HCT116 (cell line): ENCODE data around the gene AMER2. TPM values are rescaled to one million over a fixed set of nuclear protein-coding genes. Genes with fewer than 3 reads are reported as not detected.

Experiments
- ATAC-seq: fragments of 200-7000 bp; cut with Tn5 transposase; 2 replicates; pipeline ENCODE4 v1.9.1; 2020; ENCODE audit warnings: mild to moderate bottlenecking, moderate library complexity
- BruUV-seq: library from RNA; stranded (reverse); fragments of 400-500 nt; replicated peaks from 2 replicates; lab custom pipeline; 2021; lab: Mats Ljungman, UMichigan
- CTCF ChIA-PET: fragments of 300-600 bp; sonication (Branson Sonifier 250); formaldehyde crosslinking; loops from one replicate; lab custom pipeline; 2021; ENCODE audit warnings: antibody characterized with exemption; lab: Charles Lee
- POLR2A ChIA-PET: fragments of 300-600, 350-600 bp; sonication (Branson Sonifier 250); formaldehyde crosslinking; loops from one replicate; lab custom pipeline; 2021; ENCODE audit warnings: antibody characterized with exemption; lab: Charles Lee
- RAD21 ChIA-PET, 2 experiments: fragments of 300-600 bp; sonication (Branson Sonifier 250); formaldehyde crosslinking; loops; one replicate each; lab custom pipeline; 2023; ENCODE audit warnings: low total read pairs in 2 of 2; ENCODE audit not compliant: uncharacterized antibody in 2 of 2, unreplicated experiment in 2 of 2, low non-redundant PET in 1 of 2; lab: Charles Lee
- DNase-seq: peaks from one replicate; pipeline ENCODE4 v3.0.0-alpha.2; 2010; ENCODE audit warnings: low read depth, low spot score
- H2AFZ ChIP-seq: fragments of 200-600 bp; shearing (Covaris generic), sonication (generic); 2 replicates; pipeline ENCODE4 v1.6.1; 2017; ENCODE audit warnings: low read depth, mixed run types, mixed read lengths, antibody characterized with exemption, low read length; ENCODE audit not compliant: poor library complexity, severe bottlenecking
- H3K27ac ChIP-seq: 2 replicates; pipeline ENCODE4 v1.5.1; 2012; ENCODE audit warnings: low read depth, low read length
- H3K27me3 ChIP-seq: fragments of 200-600 bp; sonication (generic); 2 replicates; pipeline ENCODE4 v1.6.1; 2016; ENCODE audit warnings: mixed run types, low read length, mixed read lengths; ENCODE audit not compliant: insufficient read depth
- H3K36me3 ChIP-seq, 2 experiments: fragments of 200-500 bp in 1 of 2; fragments of 200-600 bp in 1 of 2; sonication (Bioruptor generic) in 1 of 2; sonication (generic) in 1 of 2; 2 replicates each; pipeline versions ENCODE4 v1.5.1 to v1.6.1; 2014 to 2016; ENCODE audit warnings: low read length in 2 of 2, inconsistent platforms in 1 of 2, mixed read lengths in 1 of 2, mixed run types in 1 of 2; ENCODE audit not compliant: insufficient read depth in 2 of 2, control insufficient read depth in 1 of 2
- H3K4me1 ChIP-seq, 2 experiments: fragments of 200-600 bp in 1 of 2; sonication (generic) in 1 of 2; 2 replicates each; pipeline versions ENCODE4 v1.5.1 to v1.6.1; 2012 to 2017; ENCODE audit warnings: low read length in 2 of 2, inconsistent platforms in 1 of 2, mild to moderate bottlenecking in 1 of 2, mixed read lengths in 1 of 2, mixed run types in 1 of 2, moderate library complexity in 1 of 2; ENCODE audit not compliant: insufficient read depth in 2 of 2, control insufficient read depth in 1 of 2
- H3K4me2 ChIP-seq: fragments of 200-600 bp; sonication (generic); 2 replicates; pipeline ENCODE4 v1.6.1; 2017; ENCODE audit warnings: mixed run types, low read length, mixed read lengths
- H3K4me3 ChIP-seq, 2 experiments: fragments of 200-600 bp in 1 of 2; sonication (generic) in 1 of 2; replicated peaks in 1 of 2; 2 replicates each; pipeline ENCODE4 v1.5.1; 2011 to 2016; ENCODE audit warnings: low read length in 2 of 2, control low read depth in 1 of 2, low read depth in 1 of 2, mild to moderate bottlenecking in 1 of 2, mixed read lengths in 1 of 2, mixed run types in 1 of 2
- H3K79me2 ChIP-seq: fragments of 200-600 bp; sonication (generic); 2 replicates; pipeline ENCODE4 v1.6.1; 2017; ENCODE audit warnings: mild to moderate bottlenecking, mixed run types, low read length, moderate library complexity, mixed read lengths; ENCODE audit not compliant: insufficient read depth
- H3K9ac ChIP-seq: fragments of 200-600 bp; sonication (generic); 2 replicates; pipeline ENCODE4 v1.6.1; 2016; ENCODE audit warnings: low read length, mixed read lengths
- H3K9me2 ChIP-seq: fragments of 200-600 bp; sonication (generic), shearing (Covaris generic); 2 replicates; pipeline ENCODE4 v1.6.1; 2017; ENCODE audit warnings: mixed run types, mild to moderate bottlenecking, moderate library complexity; ENCODE audit not compliant: insufficient read depth
- H3K9me3 ChIP-seq, 2 experiments: fragments of 200-500 bp in 1 of 2; fragments of 200-600 bp in 1 of 2; sonication (Bioruptor generic) in 1 of 2; sonication (generic) in 1 of 2; 2 replicates each; pipeline ENCODE4 v1.6.1; 2014 to 2017; ENCODE audit warnings: low read length in 2 of 2, mixed read lengths in 2 of 2, inconsistent platforms in 1 of 2, low read depth in 1 of 2, mild to moderate bottlenecking in 1 of 2, mixed run types in 1 of 2, moderate library complexity in 1 of 2; ENCODE audit not compliant: control insufficient read depth in 1 of 2, insufficient read depth in 1 of 2
- H4K20me1 ChIP-seq: fragments of 200-600 bp; sonication (generic), shearing (Covaris generic); 2 replicates; pipeline ENCODE4 v1.6.1; 2017; ENCODE audit warnings: mixed run types, mild to moderate bottlenecking, moderate library complexity; ENCODE audit not compliant: insufficient read depth
- EZH2 ChIP-seq: fragments of 200-600 bp; sonication (generic); IDR thresholded peaks from 2 replicates; pipeline ENCODE4 v1.6.1; 2017; ENCODE audit warnings: antibody characterized with exemption, mixed run types
- JUND ChIP-seq: IDR thresholded peaks from 2 replicates; pipeline ENCODE4 v1.6.1; 2012
- POLR2AphosphoS5 ChIP-seq: IDR thresholded peaks from 2 replicates; pipeline ENCODE4 v1.6.1; 2011; ENCODE audit warnings: mild to moderate bottlenecking, low read depth, low read length, moderate library complexity
- RAD21 ChIP-seq: IDR thresholded peaks from 2 replicates; pipeline ENCODE4 v1.6.1; 2012; ENCODE audit warnings: low read depth, mild to moderate bottlenecking
- SIN3A ChIP-seq: IDR thresholded peaks from 2 replicates; pipeline ENCODE4 v1.6.1; 2012; ENCODE audit warnings: low read depth
- SRF ChIP-seq: IDR thresholded peaks from 2 replicates; pipeline ENCODE4 v1.6.1; 2012; ENCODE audit warnings: low read depth
- ZFX ChIP-seq: fragments of 450-650 bp; IDR thresholded peaks from 2 replicates; pipeline ENCODE4 v1.6.1; 2017
- ZNF274 ChIP-seq: fragments of 200-500 bp; sonication (Bioruptor generic); IDR thresholded peaks from 2 replicates; pipeline ENCODE4 v1.6.1; 2014; ENCODE audit warnings: mild to moderate bottlenecking, low read depth, low read length, inconsistent platforms
- intact Hi-C: fragments of 100-400 bp; cut with micrococcal nuclease; formaldehyde crosslinking; loops from 2 replicates; pipeline ENCODE4 v1.10.0; 2022
- total RNA-seq: library from RNA; stranded (reverse); gene quantifications from one replicate; pipeline ENCODE4 v1.2.1, GENCODE V29; 2021; ENCODE audit not compliant: unreplicated experiment
- TF ChIP-seq, protein P1 (sequence below): IDR thresholded peaks from 2 replicates; pipeline ENCODE4 v1.6.1; 2012
- TF ChIP-seq, protein P2 (sequence below): IDR thresholded peaks from 2 replicates; pipeline ENCODE4 v1.6.1; 2011; ENCODE audit warnings: mild to moderate bottlenecking, low read length, moderate library complexity; ENCODE audit not compliant: insufficient replicate concordance; ENCODE audit errors: extremely low read depth
- TF ChIP-seq, protein P3 (sequence below), 3 experiments: fragments of 200-600 bp in 1 of 3; sonication (generic) in 1 of 3; IDR thresholded peaks in 2 of 3; conservative IDR thresholded peaks in 1 of 3; 2 replicates each; pipeline ENCODE4 v1.5.1; 2012 to 2017; ENCODE audit warnings: low read depth in 2 of 3, low read length in 2 of 3, antibody characterized with exemption in 1 of 3, borderline replicate concordance in 1 of 3, control low read depth in 1 of 3, mild to moderate bottlenecking in 1 of 3, mixed read lengths in 1 of 3, mixed run types in 1 of 3, moderate library complexity in 1 of 3; ENCODE audit not compliant: insufficient read depth in 1 of 3

The AMER2 gene
- total RNA-seq, 1 experiment from 2014 or later: not detected

DNA sequence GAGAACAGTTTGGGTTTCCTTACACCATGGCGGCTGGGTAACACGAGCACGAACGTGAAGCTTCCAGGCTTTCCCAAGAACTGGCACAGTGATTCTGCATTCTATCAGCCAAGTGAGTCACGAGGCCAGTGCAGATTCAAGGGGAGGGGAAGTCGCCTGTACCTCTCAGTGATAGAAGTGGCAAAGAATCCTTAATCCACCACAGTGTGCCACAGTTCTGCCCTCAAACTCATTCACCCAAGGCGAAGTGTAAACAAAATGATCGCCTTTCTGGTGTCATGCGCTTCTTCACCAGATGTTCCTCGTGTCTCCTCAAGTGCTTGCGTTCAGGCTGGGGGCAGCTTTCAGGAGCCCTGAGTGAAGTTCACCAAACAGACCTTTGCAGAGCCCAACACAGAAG is 24.9 kb upstream of the AMER2 start:
- BruUV-seq: no TSS peak
- Histone ChIP-seq H3K9me2 (no peaks in the 10 kb centered on the region), H3K27ac (no peak overlapping the region), H3K36me3 (no peaks in the 10 kb centered on the region), H3K9me3 (no peaks in the 10 kb centered on the region), H2AFZ (no peak overlapping the region), H4K20me1 (no peaks in the 10 kb centered on the region), H3K4me3 (no peak overlapping the region), H3K4me1 (no peaks in the 10 kb centered on the region), H3K4me2 (no peak overlapping the region), H3K9ac (no peak overlapping the region), H3K79me2 (no peaks in the 10 kb centered on the region), H3K27me3 (peaks cover 18% of the 10 kb centered on the region)
- no peak for ATAC-seq
- TF ChIP-seq RAD21 (no peak), POLR2AphosphoS5 (no peak), SRF (no peak), ZNF274 (no peak), JUND (no peak), EZH2 (no peak), SIN3A (no peak), ZFX (no peak)
- TF ChIP-seq, protein P1, sequence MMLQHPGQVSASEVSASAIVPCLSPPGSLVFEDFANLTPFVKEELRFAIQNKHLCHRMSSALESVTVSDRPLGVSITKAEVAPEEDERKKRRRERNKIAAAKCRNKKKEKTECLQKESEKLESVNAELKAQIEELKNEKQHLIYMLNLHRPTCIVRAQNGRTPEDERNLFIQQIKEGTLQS: no peak
- TF ChIP-seq, protein P2, sequence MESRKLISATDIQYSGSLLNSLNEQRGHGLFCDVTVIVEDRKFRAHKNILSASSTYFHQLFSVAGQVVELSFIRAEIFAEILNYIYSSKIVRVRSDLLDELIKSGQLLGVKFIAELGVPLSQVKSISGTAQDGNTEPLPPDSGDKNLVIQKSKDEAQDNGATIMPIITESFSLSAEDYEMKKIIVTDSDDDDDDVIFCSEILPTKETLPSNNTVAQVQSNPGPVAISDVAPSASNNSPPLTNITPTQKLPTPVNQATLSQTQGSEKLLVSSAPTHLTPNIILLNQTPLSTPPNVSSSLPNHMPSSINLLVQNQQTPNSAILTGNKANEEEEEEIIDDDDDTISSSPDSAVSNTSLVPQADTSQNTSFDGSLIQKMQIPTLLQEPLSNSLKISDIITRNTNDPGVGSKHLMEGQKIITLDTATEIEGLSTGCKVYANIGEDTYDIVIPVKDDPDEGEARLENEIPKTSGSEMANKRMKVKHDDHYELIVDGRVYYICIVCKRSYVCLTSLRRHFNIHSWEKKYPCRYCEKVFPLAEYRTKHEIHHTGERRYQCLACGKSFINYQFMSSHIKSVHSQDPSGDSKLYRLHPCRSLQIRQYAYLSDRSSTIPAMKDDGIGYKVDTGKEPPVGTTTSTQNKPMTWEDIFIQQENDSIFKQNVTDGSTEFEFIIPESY: no peak
- TF ChIP-seq, protein P3, sequence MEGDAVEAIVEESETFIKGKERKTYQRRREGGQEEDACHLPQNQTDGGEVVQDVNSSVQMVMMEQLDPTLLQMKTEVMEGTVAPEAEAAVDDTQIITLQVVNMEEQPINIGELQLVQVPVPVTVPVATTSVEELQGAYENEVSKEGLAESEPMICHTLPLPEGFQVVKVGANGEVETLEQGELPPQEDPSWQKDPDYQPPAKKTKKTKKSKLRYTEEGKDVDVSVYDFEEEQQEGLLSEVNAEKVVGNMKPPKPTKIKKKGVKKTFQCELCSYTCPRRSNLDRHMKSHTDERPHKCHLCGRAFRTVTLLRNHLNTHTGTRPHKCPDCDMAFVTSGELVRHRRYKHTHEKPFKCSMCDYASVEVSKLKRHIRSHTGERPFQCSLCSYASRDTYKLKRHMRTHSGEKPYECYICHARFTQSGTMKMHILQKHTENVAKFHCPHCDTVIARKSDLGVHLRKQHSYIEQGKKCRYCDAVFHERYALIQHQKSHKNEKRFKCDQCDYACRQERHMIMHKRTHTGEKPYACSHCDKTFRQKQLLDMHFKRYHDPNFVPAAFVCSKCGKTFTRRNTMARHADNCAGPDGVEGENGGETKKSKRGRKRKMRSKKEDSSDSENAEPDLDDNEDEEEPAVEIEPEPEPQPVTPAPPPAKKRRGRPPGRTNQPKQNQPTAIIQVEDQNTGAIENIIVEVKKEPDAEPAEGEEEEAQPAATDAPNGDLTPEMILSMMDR (IDR thresholded peaks at IDR 0.05 in 2 of 3, conservative IDR thresholded peaks at IDR 0.05 in 1 of 3; ENCODE audit: borderline replicate concordance in 1 of 3, insufficient read depth in 1 of 3, low read depth in 2 of 3, low read length in 2 of 3): no peak
- ChIA-PET CTCF (no interaction called here), POLR2A (no interaction called here), RAD21 (interaction anchor here in 1 of 2 experiments (0.6 kb wide), 1 partner anchor 37 kb away, joined by 4 read pairs; no protein-coding TSS in a partner anchor)
- intact Hi-C loops: no loop called here
- DNase-seq: no peak
